Stimulated activated naive CD8-positive, alpha-beta T cell treated with anti-CD3 and anti-CD28 coated beads, Interleukin-15, Interleukin-2, amounts not matched to agents 100 ng/mL and 50 ng/mL, for 24 hours (primary cell): ENCODE results near the gene DMBX1.

ENCODE experiments used
- H3K27ac Mint-ChIP-seq: one replicate; pipeline ENCODE4 v1.8.0; 2021; ENCODE audit warnings: mild to moderate bottlenecking, mixed read lengths
- H3K27me3 Mint-ChIP-seq: one replicate; pipeline ENCODE4 v1.8.0; 2021; ENCODE audit warnings: mixed read lengths
- H3K36me3 Mint-ChIP-seq: one replicate; pipeline ENCODE4 v1.8.0; 2021; ENCODE audit warnings: low read depth, mixed read lengths
- H3K4me1 Mint-ChIP-seq: one replicate; pipeline ENCODE4 v1.8.0; 2021; ENCODE audit warnings: low read depth, mixed read lengths
- H3K4me3 Mint-ChIP-seq: one replicate; pipeline ENCODE4 v1.8.0; 2021; ENCODE audit warnings: mild to moderate bottlenecking, mixed read lengths
- H3K9me3 Mint-ChIP-seq: one replicate; pipeline ENCODE4 v1.8.0; 2021; ENCODE audit warnings: mixed read lengths

DMBX1 gene

DNA sequence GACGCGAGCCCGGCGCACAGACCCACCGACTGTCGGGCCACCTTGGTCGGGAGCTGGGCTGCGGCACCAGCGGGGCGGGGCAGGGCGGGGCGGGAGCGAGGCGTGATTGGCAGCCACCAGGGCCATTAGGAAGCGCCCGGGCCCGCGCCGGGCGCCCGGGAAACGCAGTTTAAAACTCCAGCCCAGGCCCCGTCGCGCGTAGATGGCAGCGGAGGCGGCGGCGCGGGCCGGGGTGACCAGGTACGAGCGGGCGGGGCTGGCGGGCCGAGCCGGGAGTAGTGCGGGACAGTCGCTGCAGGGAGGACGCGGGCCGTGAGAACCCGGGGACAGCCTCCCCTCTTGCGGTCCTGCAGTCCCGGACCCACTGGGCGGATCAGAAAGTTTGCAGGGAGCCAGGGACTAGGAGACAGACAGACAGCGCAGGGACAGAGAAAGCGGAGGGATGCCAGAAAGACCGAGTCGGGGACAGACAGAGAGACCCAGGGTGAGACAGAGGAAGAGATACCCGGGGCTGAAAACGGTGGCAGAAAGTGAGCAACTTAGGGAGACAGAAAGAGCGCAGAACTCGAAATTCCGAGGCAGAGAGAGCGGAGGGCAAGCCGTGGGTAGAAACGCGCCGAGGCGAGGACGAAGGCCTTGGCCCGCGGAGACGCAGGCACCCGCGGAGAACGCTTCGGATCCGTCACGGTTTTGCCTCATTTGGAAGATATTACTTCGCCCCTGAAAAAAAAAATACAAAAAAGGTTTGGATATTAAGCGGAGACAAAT, at the start of gene DMBX1:
DMBX1 (plus strand) TSS at position 199 of the 768 bp plus-strand sequence. CDS start 17,175 bp downstream, outside the sequence.
- Mint-ChIP-seq H3K27ac (no peak within 1 kb of the TSS), H3K4me1 (peaks cover 27% of the 10 kb centered on the region), H3K9me3 (no peaks in the 10 kb centered on the region), H3K36me3 (no peaks in the 10 kb centered on the region), H3K4me3 (peak within 1 kb of the TSS; percentile 71), H3K27me3 (peaks cover 86% of the 10 kb centered on the region)

DNA sequence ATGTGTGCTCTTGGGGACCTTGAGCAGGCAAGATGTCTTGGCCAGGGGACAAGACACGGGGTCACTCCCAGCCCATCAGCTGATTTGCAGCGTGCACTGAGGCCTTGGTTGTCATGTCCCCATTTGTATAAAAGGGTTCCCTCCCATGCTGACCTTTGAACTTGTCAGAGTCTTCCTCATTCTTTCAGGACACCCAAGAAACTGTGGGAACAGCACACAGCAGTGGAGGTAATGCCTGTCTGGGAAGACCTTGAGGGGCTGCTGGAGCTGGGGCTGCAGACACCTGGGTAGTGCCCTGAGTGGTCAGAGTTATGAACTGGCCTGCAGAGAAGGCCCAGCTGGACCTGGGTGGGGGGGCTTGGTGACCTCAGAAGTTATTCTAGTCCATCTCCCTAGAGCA, 49.2 kb upstream of the DMBX1 start:
- no peaks in the 10 kb centered on the region for H3K36me3 Mint-ChIP-seq
- no peaks in the 10 kb centered on the region for H3K27me3 Mint-ChIP-seq
- peaks cover 8% of the 10 kb centered on the region for H3K4me1 Mint-ChIP-seq
- H3K9me3 Mint-ChIP-seq: no peaks in the 10 kb centered on the region
- no peak overlapping the region for H3K4me3 Mint-ChIP-seq
- H3K27ac Mint-ChIP-seq: no peak overlapping the region

DNA sequence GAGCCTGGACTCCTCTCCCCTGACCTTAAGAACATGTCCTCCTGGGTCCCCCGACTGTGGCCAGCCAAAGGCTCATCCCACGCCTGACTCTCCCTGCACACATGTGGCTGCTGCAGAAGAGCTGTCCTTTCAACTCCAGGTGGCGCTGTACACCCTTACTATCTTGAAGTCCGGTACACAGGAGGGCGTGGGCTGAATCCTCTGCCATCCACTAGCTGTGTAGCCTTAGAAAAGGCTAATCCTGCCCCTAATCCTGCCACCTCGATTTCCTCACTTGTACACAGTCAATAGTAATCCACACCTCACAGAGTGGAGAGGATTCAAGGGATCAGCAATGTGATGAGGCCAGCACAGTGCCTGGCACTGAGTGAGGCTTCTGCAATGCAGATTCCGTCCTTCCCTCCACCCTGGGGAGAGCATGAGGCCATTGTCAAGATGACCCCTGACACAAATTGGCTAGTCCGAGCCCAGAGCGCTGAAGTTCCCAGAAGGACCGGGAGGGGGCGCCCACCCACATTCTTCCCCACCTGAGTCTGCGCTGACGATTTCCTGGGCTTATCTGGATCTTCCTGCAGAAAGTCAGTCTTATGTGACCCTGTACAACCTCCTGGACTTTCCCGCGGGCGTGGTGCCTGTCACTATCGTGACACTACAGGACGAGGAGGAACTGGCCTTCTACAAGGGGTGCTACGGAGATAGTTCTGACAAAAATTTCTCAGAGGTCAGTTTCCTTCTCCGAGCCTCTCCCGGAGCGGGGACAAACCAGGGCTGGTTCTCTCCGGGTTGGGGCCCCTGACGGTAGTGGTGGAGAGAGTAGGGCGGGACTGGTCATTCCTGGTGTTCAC, 47.1 kb upstream of the DMBX1 start:
- peak overlapping the region; percentile 83 for H3K4me3 Mint-ChIP-seq
- peaks cover 10% of the 10 kb centered on the region for H3K4me1 Mint-ChIP-seq
- H3K27ac Mint-ChIP-seq: peak overlapping the region; percentile 81
- H3K9me3 Mint-ChIP-seq: no peaks in the 10 kb centered on the region
- H3K27me3 Mint-ChIP-seq: peaks cover 13% of the 10 kb centered on the region
- H3K36me3 Mint-ChIP-seq: no peaks in the 10 kb centered on the region

DNA sequence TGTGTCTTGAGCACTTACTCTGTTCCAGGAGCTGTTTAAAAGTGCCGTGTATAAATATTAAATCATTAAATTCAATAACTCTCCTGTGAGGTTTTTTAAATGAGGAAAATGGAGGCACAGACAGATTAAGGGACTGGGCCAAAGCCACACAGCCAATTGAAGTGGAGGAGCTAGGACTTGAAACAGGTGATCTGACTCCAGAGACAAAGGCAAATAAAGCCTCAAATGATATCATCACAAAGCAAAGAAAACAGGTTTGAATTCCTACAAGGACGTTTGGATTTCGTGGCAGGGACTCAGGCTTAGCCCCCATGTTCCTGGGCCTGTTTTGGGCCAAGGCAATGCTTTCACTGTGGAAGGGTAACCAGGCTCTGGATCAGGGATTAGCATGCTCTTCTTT, 45.2 kb upstream of the DMBX1 start:
- Mint-ChIP-seq H3K9me3 (no peaks in the 10 kb centered on the region), H3K27me3 (peaks cover 30% of the 10 kb centered on the region), H3K4me3 (no peak overlapping the region), H3K27ac (no peak overlapping the region), H3K4me1 (peaks cover 12% of the 10 kb centered on the region), H3K36me3 (no peaks in the 10 kb centered on the region)

DNA sequence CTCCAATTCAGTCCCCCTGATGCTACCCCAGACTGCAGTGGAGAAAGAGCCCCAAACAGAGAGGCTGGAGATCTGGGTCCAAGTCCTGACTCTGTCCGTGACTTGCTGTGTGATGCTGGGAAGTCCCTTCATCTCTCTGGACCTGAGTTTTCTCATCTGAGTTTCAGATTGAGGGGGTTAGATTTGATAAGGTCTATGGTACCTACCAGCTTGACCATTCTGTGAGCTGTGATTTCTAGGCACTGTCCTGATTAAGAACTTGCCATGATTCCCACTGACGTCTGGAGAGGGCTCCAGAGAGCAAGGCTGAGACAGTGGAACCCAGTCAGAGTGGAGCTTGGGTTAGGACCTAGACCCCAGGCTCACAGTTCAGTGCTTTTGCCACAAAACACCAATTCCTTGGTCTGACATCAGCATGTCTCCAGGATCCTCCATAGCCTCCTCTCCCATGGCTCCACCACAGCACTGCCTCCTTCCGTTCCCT, 43.8 kb upstream of the DMBX1 start:
- no peak overlapping the region for H3K4me3 Mint-ChIP-seq
- peaks cover 39% of the 10 kb centered on the region for H3K27me3 Mint-ChIP-seq
- no peak overlapping the region for H3K27ac Mint-ChIP-seq
- peaks cover 12% of the 10 kb centered on the region for H3K4me1 Mint-ChIP-seq
- H3K9me3 Mint-ChIP-seq: no peaks in the 10 kb centered on the region
- no peaks in the 10 kb centered on the region for H3K36me3 Mint-ChIP-seq

DNA sequence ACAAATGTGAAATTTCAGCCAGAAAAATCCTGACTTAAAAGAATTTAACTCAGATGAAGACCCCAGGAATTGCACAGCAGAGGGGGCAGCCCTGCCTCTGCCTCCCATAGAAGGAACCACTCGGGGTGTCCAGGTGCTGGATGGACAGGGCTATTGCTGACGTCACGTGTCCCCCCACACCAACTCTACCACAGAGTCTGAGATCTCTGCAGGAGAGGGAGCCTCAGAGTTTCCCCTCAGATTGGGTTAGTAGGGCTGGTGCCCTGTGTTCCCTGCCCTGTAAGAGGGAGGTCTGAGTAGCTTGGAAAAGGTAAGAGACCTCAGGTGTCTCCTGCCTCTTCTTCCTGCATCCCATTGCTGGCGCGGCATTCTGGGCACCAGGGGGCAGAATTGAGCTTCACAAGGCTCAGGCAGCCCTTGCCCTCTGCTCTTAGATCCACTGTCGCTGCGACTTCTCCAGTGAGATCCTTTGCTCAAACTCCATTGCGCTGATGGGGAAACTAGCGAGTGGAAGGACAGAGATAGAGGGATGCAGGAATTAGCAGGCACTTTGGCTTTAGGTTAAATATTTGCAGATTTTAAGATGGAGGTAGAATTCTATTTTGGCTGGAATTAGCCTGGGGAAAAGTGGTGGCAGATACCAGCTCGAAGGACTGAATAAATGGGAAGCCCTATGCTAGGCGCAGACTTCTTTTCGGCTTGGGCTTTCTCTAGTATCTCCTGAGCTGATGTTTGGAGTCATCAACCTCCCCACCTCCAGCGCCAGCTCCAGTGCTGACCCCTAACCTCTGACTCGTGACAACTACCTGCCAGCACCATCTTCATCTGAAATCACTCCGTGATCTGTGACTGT, 42.8 kb upstream of the DMBX1 start:
- Mint-ChIP-seq H3K9me3 (no peaks in the 10 kb centered on the region), H3K4me1 (peaks cover 12% of the 10 kb centered on the region), H3K27me3 (peaks cover 47% of the 10 kb centered on the region), H3K36me3 (no peaks in the 10 kb centered on the region), H3K27ac (no peak overlapping the region), H3K4me3 (no peak overlapping the region)

DNA sequence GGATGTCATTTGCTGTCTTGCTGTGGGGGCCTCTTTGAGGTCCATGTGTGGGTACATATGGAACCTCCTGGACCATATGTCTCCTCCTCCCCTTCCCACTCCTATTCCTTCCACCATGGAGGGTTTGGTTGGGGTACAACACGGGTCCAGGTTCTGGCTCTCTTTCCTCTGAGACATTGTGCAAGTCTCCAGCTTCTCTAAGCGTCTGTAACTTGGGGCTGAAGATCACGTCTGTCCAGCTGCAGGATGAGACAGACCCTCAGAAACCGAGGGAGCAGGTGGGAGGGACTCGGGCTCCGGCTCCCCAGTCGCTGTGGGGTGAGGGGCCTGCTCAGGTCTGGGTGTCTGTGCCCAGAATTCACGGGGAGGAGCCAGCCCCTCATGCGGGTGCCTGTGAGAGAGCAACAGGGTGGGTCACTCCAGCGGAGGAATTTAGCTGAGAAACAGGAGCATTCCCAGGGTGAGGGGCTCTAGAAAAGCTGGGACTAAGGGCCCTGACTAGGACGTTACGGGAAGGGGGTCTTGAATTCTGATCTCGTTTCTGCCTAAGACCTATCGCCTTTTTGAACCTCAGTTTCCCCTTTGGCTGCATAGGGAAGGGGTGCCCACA, 42.0 kb upstream of the DMBX1 start:
- Mint-ChIP-seq H3K4me3 (no peak overlapping the region), H3K27ac (no peak overlapping the region), H3K27me3 (peaks cover 52% of the 10 kb centered on the region), H3K4me1 (peaks cover 7% of the 10 kb centered on the region), H3K9me3 (no peaks in the 10 kb centered on the region), H3K36me3 (no peaks in the 10 kb centered on the region)

DNA sequence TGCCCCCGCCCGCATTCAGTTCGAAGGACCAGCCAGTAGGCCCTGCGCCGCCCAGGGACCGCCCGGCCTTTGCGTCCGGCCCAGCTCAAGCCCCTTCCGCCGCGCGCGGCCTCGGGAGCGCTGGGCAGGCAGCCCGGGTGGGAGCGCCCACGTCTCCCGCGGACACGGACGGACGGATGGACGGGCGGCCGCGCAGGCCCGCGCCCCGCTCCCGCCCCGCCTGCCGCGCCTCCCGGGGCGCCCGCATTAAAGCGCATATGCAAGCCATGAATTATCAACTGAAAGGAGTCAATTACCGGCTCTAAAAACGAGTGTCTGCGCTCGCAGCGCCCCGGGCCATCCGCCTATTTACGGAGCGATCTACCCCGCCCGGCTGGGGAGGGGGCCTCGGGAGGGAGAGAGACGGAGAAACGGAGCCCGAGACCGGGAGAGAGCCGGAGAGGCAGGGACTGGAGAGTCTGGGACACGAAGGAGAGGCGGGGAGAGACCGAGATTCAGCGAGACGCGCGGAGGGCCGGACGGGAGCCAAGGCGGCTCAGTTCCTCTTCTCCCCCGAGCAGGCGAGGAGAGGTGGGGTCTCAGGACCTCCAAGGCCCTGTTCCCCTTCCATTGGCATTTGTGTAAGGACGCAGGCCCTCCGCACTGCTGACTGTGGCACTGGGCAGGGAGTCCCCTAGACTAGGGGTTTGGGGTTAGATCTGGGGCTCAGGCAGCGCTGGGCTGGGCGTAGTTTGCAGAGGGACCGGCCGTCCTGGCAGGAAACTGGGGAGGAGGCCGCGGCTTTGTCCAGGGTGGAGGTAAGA, 41.3 kb upstream of the DMBX1 start:
- Mint-ChIP-seq H3K4me1 (peaks cover 4% of the 10 kb centered on the region), H3K27me3 (peaks cover 59% of the 10 kb centered on the region), H3K4me3 (no peak overlapping the region)

DNA sequence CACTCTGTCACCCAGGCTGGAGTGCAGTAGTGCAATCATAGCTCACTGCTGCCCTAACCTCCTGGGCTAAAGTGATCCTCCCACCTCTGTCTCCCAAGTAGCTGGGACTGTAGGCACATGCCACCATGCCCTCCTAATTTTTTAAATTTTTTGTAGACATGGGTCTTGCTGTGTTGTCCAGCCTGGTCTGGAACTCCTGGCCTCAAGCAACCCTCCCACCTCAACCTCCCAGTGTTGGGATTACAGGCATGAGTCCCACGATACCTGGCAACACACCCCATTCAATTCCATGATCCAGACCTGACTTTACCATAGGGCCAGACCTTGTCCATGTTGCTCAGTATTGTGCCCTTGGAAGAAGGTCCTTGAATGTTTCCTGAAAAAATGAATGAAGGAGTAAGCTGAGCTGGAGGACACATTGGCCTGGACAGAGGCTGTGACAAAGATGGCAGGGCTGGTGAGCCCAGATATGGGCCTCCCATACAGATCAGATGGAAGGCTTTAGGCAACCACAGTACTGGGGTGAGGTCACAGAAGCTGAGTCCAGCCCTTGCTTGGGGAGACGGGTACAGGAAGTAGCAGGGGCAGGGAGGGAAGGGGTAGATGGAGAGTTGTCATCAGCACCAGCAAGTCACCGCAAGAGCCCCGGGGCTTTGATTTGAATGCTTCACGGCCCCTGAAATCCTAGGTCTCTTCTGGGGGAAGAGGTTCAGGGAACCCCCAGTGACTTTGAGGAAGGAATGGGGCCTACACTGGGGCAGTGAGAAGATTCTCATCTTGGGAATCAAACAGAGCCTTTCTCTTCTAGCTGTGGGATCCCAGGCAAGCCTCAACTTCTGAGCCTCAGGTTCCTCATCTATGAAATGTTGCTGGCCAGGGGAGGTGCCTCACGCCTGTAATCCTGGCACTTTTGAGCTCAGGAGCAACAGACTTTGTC, 40.1 kb upstream of the DMBX1 start:
- H3K27ac Mint-ChIP-seq: no peak overlapping the region
- no peak overlapping the region for H3K4me3 Mint-ChIP-seq
- peaks cover 62% of the 10 kb centered on the region for H3K27me3 Mint-ChIP-seq
- no peaks in the 10 kb centered on the region for H3K9me3 Mint-ChIP-seq
- peaks cover 4% of the 10 kb centered on the region for H3K4me1 Mint-ChIP-seq
- H3K36me3 Mint-ChIP-seq: no peaks in the 10 kb centered on the region

More for the DNA sequence above, 41.3 kb upstream of the DMBX1 start:
- Mint-ChIP-seq H3K27ac (no peak overlapping the region), H3K9me3 (no peaks in the 10 kb centered on the region), H3K36me3 (no peaks in the 10 kb centered on the region)

DNA sequence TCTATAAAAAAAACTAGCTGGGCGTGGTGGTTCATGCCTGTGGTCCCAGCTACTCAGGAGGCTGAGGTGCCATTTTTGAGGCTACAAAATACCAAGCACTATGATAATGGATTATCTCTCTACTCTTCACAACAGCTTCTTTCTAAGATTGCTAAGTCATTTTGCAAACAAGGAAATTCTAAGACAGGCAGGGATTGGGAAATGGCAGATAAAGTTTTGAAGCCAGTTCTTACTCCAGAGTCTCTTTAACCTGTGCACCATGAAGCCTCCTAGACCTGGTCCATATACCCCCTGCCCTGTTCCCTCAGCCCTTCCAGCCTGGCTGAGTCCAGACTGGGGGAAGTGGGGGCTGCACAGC, 39.5 kb upstream of the DMBX1 start:
- Mint-ChIP-seq H3K36me3 (no peaks in the 10 kb centered on the region), H3K4me3 (no peak overlapping the region), H3K4me1 (peaks cover 4% of the 10 kb centered on the region)

DNA sequence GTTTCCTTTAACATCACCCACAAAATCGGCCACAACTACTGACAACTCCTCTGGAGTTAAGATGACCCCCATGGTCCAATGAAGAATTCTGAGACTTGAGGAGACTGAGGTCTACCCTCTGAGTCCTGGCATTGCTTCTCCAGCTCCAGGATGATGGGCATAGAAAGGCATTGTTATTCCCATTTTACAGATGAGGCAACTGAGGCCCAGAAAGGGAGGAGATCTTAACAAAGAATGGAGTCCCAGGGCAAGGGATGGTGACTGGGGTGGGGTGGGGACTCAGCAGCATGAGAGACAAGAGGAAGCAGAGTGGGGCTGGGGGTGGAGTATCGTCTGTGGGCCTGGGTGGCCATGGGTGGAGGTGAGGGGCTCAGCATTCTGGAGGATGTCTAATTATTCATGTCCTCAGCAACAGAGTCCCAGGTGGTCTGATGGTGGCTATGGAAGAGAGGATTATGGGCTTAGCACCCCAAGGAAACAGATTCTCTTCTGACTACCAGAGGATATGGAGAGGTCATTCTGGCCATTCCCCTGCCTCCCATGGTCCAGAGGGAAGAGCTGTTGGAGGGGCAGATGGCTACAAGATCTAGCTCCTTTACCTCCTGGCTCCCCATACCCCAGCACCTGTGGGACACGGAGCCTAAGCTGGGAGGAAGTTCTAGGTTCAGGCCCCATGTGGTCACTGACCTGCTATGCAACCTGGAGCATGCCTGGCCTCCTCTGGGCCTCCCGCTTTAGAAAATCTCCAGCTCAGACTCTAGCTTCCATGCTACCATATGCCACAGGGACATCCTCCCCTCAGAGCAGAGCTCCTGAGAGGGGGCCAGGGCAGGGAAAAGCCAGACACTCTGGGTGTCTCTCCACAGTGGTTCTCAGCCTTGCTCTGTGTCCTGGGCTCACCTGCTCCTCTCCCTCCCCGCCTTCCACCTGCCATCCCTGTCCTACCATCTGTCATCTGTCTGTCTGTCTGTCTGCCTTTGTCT, 37.4 kb upstream of the DMBX1 start:
- no peak overlapping the region for H3K4me3 Mint-ChIP-seq
- H3K4me1 Mint-ChIP-seq: peaks cover 4% of the 10 kb centered on the region
- H3K9me3 Mint-ChIP-seq: no peaks in the 10 kb centered on the region
- no peak overlapping the region for H3K27ac Mint-ChIP-seq
- peaks cover 54% of the 10 kb centered on the region for H3K27me3 Mint-ChIP-seq
- no peaks in the 10 kb centered on the region for H3K36me3 Mint-ChIP-seq

More for the DNA sequence above, 39.5 kb upstream of the DMBX1 start:
- Mint-ChIP-seq H3K27me3 (peaks cover 64% of the 10 kb centered on the region), H3K27ac (no peak overlapping the region), H3K9me3 (no peaks in the 10 kb centered on the region)

DNA sequence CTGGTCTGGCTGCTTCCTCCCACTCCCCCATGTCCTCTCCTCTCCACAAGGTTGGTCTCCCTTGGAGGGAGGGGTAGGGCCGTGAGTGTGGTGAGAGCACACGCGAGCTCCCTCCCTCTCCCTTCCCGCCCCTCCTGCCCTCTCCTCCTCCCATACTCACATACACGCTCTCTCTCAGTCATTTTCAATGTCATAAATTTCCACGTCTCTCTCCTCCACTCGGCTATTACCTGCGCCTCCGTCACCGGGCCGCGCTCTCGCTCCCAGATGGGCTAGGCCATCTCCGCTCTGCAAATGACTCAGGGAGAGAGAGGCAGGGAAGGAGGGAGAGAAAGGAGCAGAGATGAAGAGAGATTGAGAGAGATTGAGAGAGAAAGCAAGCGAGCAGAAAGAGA, 36.7 kb upstream of the DMBX1 start:
- H3K4me1 Mint-ChIP-seq: no peaks in the 10 kb centered on the region
- H3K27ac Mint-ChIP-seq: no peak overlapping the region
- H3K36me3 Mint-ChIP-seq: no peaks in the 10 kb centered on the region
- H3K4me3 Mint-ChIP-seq: no peak overlapping the region
- H3K9me3 Mint-ChIP-seq: no peaks in the 10 kb centered on the region
- peaks cover 47% of the 10 kb centered on the region for H3K27me3 Mint-ChIP-seq
